ENCODE results near the gene ZNF654. TPM values are rescaled to one million over a fixed set of nuclear protein-coding genes. Genes with fewer than 3 reads are reported as not detected.

The ZNF654 gene
- total and polyA plus RNA-seq, 2 of the 13 experiments (the other 11 are each of a cell fraction or from before 2014, with no cell fraction given): 1.8 to 4.1 TPM

- peak; percentile 91 for TF ChIP-seq ZSCAN31 (CRISPR knock-in tag; IDR thresholded peaks at IDR 0.05; ENCODE audit: low read depth)
- TF ChIP-seq ZNF501 (CRISPR knock-in tag; IDR thresholded peaks at IDR 0.05): peak; percentile 60; the same call in 1 of the 2 replicates
- TF ChIP-seq BRCA1 (CRISPR knock-in tag; IDR thresholded peaks at IDR 0.05): no peak
- no peak for TF ChIP-seq ZNF710 (CRISPR knock-in tag; IDR thresholded peaks at IDR 0.05; ENCODE audit: borderline replicate concordance)
- no peak for TF ChIP-seq SMYD3 (CRISPR knock-in tag; IDR thresholded peaks at IDR 0.05)
- TF ChIP-seq ZNF432 (CRISPR knock-in tag; IDR thresholded peaks at IDR 0.05; ENCODE audit: borderline replicate concordance): no peak
- TF ChIP-seq SSRP1 (CRISPR knock-in tag; IDR thresholded peaks at IDR 0.05): no peak
- TF ChIP-seq HINFP (CRISPR knock-in tag; IDR thresholded peaks at IDR 0.05; ENCODE audit: low read depth): peak; percentile 65; the same call in 1 of the 2 replicates
- TF ChIP-seq NFE2L1 (CRISPR knock-in tag; IDR thresholded peaks at IDR 0.05; ENCODE audit: borderline replicate concordance): no peak
- no peak for TF ChIP-seq ZNF646 (CRISPR knock-in tag; IDR thresholded peaks at IDR 0.05)
- TF ChIP-seq HDAC1 (CRISPR knock-in tag; IDR thresholded peaks at IDR 0.05): peak; percentile 73
- no peak for TF ChIP-seq SIX1 (CRISPR knock-in tag; IDR thresholded peaks at IDR 0.05; ENCODE audit: borderline replicate concordance)
- no peak for TF ChIP-seq TBL1XR1 (IDR thresholded peaks at IDR 0.05; ENCODE audit: borderline replicate concordance, low read length, partially characterized antibody)
- TF ChIP-seq ZNF24 (IDR thresholded peaks at IDR 0.05): no peak
- TF ChIP-seq ARHGAP35 (CRISPR knock-in tag; IDR thresholded peaks at IDR 0.05; ENCODE audit: borderline replicate concordance): no peak
- TF ChIP-seq FOXO4 (CRISPR knock-in tag; conservative IDR thresholded peaks at IDR 0.05): no peak
- no peak for TF ChIP-seq SMC3 (IDR thresholded peaks at IDR 0.05; ENCODE audit: low read length)
Observed at GRCh38 chr3:88058581-88059379, at the start of gene ZNF654, which contains the start of gene CGGBP1 (continued).

Measured in HepG2 (cell line).